K562 (cell line): Measurements from ENCODE around the gene SIGLEC1. TPM values are rescaled to one million over a fixed set of nuclear protein-coding genes. Genes with fewer than 3 reads are reported as not detected.

Source experiments
- CTCF ChIP-seq, 3 experiments: IDR thresholded peaks in 2 of 3; conservative IDR thresholded peaks in 1 of 3; 2 replicates each; pipeline ENCODE4 v1.5.1; 2011 to 2012; ENCODE audit warnings: low read length in 3 of 3, mild to moderate bottlenecking in 3 of 3, control low read depth in 2 of 3, improper control_type of control experiment in 1 of 3, inconsistent platforms in 1 of 3, low read depth in 1 of 3, mixed read lengths in 1 of 3, moderate library complexity in 1 of 3; ENCODE audit not compliant: insufficient read depth in 2 of 3
- ILK ChIP-seq: fragments of 450-650 bp; IDR thresholded peaks from 2 replicates; pipeline ENCODE4 v1.6.1; 2016; ENCODE audit warnings: missing genetic modification characterization, low read depth, mild to moderate bottlenecking, missing compliant biosample characterization, moderate library complexity, borderline replicate concordance
- NFIX ChIP-seq: fragments of 250-450 bp; sonication (Bioruptor Pico); IDR thresholded peaks from 2 replicates; pipeline ENCODE4 v1.4.0; 2020; ENCODE audit warnings: low read depth, mild to moderate bottlenecking, moderate library complexity
- SMAD3 ChIP-seq: fragments of 450-650 bp; formaldehyde crosslinking; conservative IDR thresholded peaks from 2 replicates; pipeline ENCODE4 v1.4.0; 2020; ENCODE audit warnings: mild to moderate bottlenecking
- ZNF518B ChIP-seq: fragments of 250-450 bp; sonication (Bioruptor Pico); IDR thresholded peaks from 2 replicates; pipeline ENCODE4 v1.5.0; 2021; ENCODE audit warnings: mild to moderate bottlenecking, moderate library complexity
- polyA plus RNA-seq, 8 experiments: library from polyadenylated mRNA; depleted of rRNA in 4 of 8; stranded (reverse) in 5 of 8; unstranded in 3 of 8; fragments of >200 nt; fragmentation: Nextera tagmentation in 2 of 8; fragmentation: Illumina TruSeq in 1 of 8; extraction: Ambion mirVana in 2 of 8; extraction: Trizol in 1 of 8; gene quantifications; 2 replicates each; pipeline versions ENCODE4 v1.2.1 to v1.2.3, GENCODE V29; 2011 to 2014; ENCODE audit warnings: inconsistent platforms in 1 of 8, missing spikeins in 1 of 8
- total RNA-seq, 7 experiments: library from RNA; depleted of rRNA in 6 of 7; stranded (reverse); fragments of >200 nt in 6 of 7; fragmentation: Illumina TruSeq in 2 of 7; extraction: Trizol in 2 of 7; gene quantifications; 2 replicates each; pipeline versions ENCODE4 v1.2.1 to v1.2.3, GENCODE V29; 2011 to 2021; ENCODE audit warnings: low replicate concordance in 1 of 7

SIGLEC1 gene
- total and polyA plus RNA-seq, 9 of the 15 experiments (the other 6 are each of a cell fraction or from before 2014, with no cell fraction given) = 0.05 to 0.07 TPM; not detected in 7

- TF ChIP-seq ZNF518B (no peak), NFIX (CRISPR knock-in tag) (no peak), SMAD3 (CRISPR knock-in tag) (no peak), ILK (tag) (no peak), CTCF (IDR thresholded peaks at IDR 0.05 in 2 of 3, conservative IDR thresholded peaks at IDR 0.05 in 1 of 3; ENCODE audit: insufficient read depth in 2 of 3, low read depth in 1 of 3, low read length in 3 of 3) (no peak)
Observed at GRCh38 chr20:3701061-3701998, 11.1 kb downstream of the SIGLEC1 start (continued).
